ENCODE results near the gene PEAK3.

DNA sequence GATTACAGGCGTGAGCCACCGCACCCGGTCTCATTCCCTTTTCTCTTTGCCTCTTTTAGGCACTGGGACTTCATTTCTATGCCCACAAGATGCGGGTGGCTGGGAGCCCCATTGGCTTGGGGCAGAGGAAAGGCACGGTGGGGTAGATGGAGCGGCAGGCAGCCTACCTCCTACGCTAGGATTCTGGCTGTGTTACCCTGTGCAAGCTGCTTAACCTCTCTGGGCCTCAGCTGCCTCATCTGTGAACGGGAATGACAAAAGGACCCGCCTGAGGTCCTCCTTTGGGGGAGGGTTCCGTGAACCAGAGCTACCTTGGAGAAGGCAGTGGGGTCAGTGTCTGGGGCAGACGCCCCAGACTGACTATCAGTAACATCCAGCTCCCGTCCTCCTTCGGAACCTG is 35.3 kb upstream of the PEAK3 start:
- TF ChIP-seq, protein P1, sequence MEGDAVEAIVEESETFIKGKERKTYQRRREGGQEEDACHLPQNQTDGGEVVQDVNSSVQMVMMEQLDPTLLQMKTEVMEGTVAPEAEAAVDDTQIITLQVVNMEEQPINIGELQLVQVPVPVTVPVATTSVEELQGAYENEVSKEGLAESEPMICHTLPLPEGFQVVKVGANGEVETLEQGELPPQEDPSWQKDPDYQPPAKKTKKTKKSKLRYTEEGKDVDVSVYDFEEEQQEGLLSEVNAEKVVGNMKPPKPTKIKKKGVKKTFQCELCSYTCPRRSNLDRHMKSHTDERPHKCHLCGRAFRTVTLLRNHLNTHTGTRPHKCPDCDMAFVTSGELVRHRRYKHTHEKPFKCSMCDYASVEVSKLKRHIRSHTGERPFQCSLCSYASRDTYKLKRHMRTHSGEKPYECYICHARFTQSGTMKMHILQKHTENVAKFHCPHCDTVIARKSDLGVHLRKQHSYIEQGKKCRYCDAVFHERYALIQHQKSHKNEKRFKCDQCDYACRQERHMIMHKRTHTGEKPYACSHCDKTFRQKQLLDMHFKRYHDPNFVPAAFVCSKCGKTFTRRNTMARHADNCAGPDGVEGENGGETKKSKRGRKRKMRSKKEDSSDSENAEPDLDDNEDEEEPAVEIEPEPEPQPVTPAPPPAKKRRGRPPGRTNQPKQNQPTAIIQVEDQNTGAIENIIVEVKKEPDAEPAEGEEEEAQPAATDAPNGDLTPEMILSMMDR (IDR thresholded peaks at IDR 0.05), result no peak
- no peak for TF ChIP-seq POLR2A (IDR thresholded peaks at IDR 0.05)

All from uterus (tissue), 2 donors.